Transverse colon (tissue), 4 donors: Measurements from ENCODE around the gene KCP.

ENCODE experiments used
- CTCF ChIP-seq, 5 experiments: fragments of 200-600 bp in 3 of 5; fragments of 450-650 bp in 2 of 5; sonication (generic) in 3 of 5; IDR thresholded peaks; 1 replicate in 2 of 5; 2 replicates in 3 of 5; pipeline ENCODE4 v1.5.1; 2016 to 2017; ENCODE audit warnings: antibody characterized with exemption in 5 of 5, inconsistent platforms in 3 of 5, mild to moderate bottlenecking in 2 of 5, moderate library complexity in 1 of 5
- EP300 ChIP-seq: sonication (generic); formaldehyde crosslinking; IDR thresholded peaks from one replicate; pipeline ENCODE4 v1.6.1; 2017; ENCODE audit warnings: antibody characterized with exemption, low read depth
- POLR2A ChIP-seq: fragments of 450-650 bp; IDR thresholded peaks from one replicate; pipeline ENCODE4 v1.6.1; 2016; ENCODE audit warnings: antibody characterized with exemption, mild to moderate bottlenecking, moderate library complexity
- POLR2AphosphoS5 ChIP-seq, 3 donors: sonication (generic); formaldehyde crosslinking; IDR thresholded peaks; one replicate each; pipeline ENCODE4 v1.6.1; 2016; ENCODE audit warnings: antibody characterized with exemption in 3 of 3

DNA sequence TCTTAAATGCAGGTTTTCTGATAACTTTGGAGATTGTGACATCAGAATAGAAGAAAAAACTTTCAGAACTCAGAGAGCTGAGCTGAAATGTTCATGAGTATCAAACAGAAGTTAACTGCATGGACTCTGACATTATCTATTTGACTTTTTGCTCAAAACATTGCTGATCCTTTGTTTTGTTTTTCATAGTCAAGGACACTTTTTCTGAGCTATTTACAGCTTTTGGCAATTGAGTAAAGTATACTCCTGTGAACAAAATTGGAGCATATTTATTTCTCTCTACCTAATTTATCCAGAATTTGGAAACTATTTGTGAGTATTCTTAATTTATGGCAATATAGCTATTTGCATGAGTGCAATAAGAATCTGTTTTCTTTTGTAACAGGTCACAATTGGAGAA, 11.1 kb downstream of the KCP start:
- TF ChIP-seq CTCF (IDR thresholded peaks at IDR 0.05) = no peak
- TF ChIP-seq EP300 = no peak
- no peak for TF ChIP-seq POLR2A
- no peak for TF ChIP-seq POLR2AphosphoS5 (IDR thresholded peaks at IDR 0.05)
